MG63 (cell line): Measurements from ENCODE around the gene ADGRL3. TPM values are rescaled to one million over a fixed set of nuclear protein-coding genes. Genes with fewer than 3 reads are reported as not detected.

Experiments
- DNase-seq: peaks from one replicate; pipeline ENCODE4 v3.0.0-alpha.2; 2020
- H3K27me3 ChIP-seq: fragments of 250-450 bp; sonication (Bioruptor Pico); 2 replicates; pipeline ENCODE4 v1.5.1; 2020; ENCODE audit warnings: mild to moderate bottlenecking, moderate library complexity
- H3K36me3 ChIP-seq: fragments of 250-450 bp; sonication (Bioruptor Pico); 2 replicates; pipeline ENCODE4 v1.5.1; 2020; ENCODE audit warnings: mild to moderate bottlenecking, moderate library complexity
- H3K4me3 ChIP-seq: fragments of 250-450 bp; sonication (Bioruptor Pico); 2 replicates; pipeline ENCODE4 v1.5.1; 2020; ENCODE audit warnings: mild to moderate bottlenecking, moderate library complexity
- H3K9me3 ChIP-seq: fragments of 250-450 bp; sonication (Bioruptor Pico); 2 replicates; pipeline ENCODE4 v1.5.1; 2020; ENCODE audit warnings: mild to moderate bottlenecking, moderate library complexity
- total RNA-seq: library from RNA; depleted of rRNA; stranded (reverse); fragments of >200 nt; shearing (Covaris generic); gene quantifications from 2 replicates; pipeline ENCODE4 v1.2.3, GENCODE V29; 2014; ENCODE audit warnings: low replicate concordance

The ADGRL3 gene
- total RNA-seq, 1 experiment from 2014 or later: not detected

- H3K36me3 ChIP-seq: no peaks in the 10 kb centered on the region
- H3K9me3 ChIP-seq: no peaks in the 10 kb centered on the region
- no peak overlapping the region for H3K4me3 ChIP-seq
- H3K27me3 ChIP-seq: no peaks in the 10 kb centered on the region
- DNase-seq: no peak
Measured at GRCh38 chr4:61772126-61772525, 572.0 kb downstream of the ADGRL3 start.

GRCh38 chr4:61773655-61774245, 573.6 kb downstream of the ADGRL3 start:
- no peak for DNase-seq
- Histone ChIP-seq H3K4me3 (no peak overlapping the region), H3K9me3 (no peaks in the 10 kb centered on the region), H3K36me3 (no peaks in the 10 kb centered on the region), H3K27me3 (no peaks in the 10 kb centered on the region)

- no peak for DNase-seq
- Histone ChIP-seq H3K9me3 (no peaks in the 10 kb centered on the region), H3K27me3 (no peaks in the 10 kb centered on the region), H3K4me3 (no peak overlapping the region), H3K36me3 (no peaks in the 10 kb centered on the region)
Measured at GRCh38 chr4:61782133-61782532, 582.0 kb downstream of the ADGRL3 start.

- no peaks in the 10 kb centered on the region for H3K27me3 ChIP-seq
- H3K4me3 ChIP-seq: no peak overlapping the region
- no peak for DNase-seq
- no peaks in the 10 kb centered on the region for H3K36me3 ChIP-seq
- H3K9me3 ChIP-seq: no peaks in the 10 kb centered on the region
Measured at GRCh38 chr4:61783050-61783449, 582.9 kb downstream of the ADGRL3 start.

- H3K27me3 ChIP-seq: no peaks in the 10 kb centered on the region
- H3K4me3 ChIP-seq: no peak overlapping the region
- no peaks in the 10 kb centered on the region for H3K9me3 ChIP-seq
- H3K36me3 ChIP-seq: no peaks in the 10 kb centered on the region
- DNase-seq: no peak
Measured at GRCh38 chr4:61785761-61786160, 585.6 kb downstream of the ADGRL3 start.

GRCh38 chr4:61786211-61786610, 586.1 kb downstream of the ADGRL3 start:
- Histone ChIP-seq H3K36me3 (no peaks in the 10 kb centered on the region), H3K4me3 (no peak overlapping the region), H3K9me3 (no peaks in the 10 kb centered on the region), H3K27me3 (no peaks in the 10 kb centered on the region)
- DNase-seq: no peak

- DNase-seq: no peak
- Histone ChIP-seq H3K36me3 (no peaks in the 10 kb centered on the region), H3K27me3 (no peaks in the 10 kb centered on the region), H3K9me3 (no peaks in the 10 kb centered on the region), H3K4me3 (no peak overlapping the region)
Measured at GRCh38 chr4:61795998-61796397, 595.9 kb downstream of the ADGRL3 start.

- no peak overlapping the region for H3K4me3 ChIP-seq
- H3K9me3 ChIP-seq: no peaks in the 10 kb centered on the region
- H3K27me3 ChIP-seq: no peaks in the 10 kb centered on the region
- no peaks in the 10 kb centered on the region for H3K36me3 ChIP-seq
- no peak for DNase-seq
Measured at GRCh38 chr4:61799794-61800193, 599.7 kb downstream of the ADGRL3 start.

- H3K36me3 ChIP-seq: no peaks in the 10 kb centered on the region
- no peak overlapping the region for H3K4me3 ChIP-seq
- no peaks in the 10 kb centered on the region for H3K27me3 ChIP-seq
- no peaks in the 10 kb centered on the region for H3K9me3 ChIP-seq
- DNase-seq: no peak
Measured at GRCh38 chr4:61805227-61805626, 605.1 kb downstream of the ADGRL3 start.

GRCh38 chr4:61805979-61806378, 605.9 kb downstream of the ADGRL3 start:
- H3K9me3 ChIP-seq: no peaks in the 10 kb centered on the region
- no peaks in the 10 kb centered on the region for H3K27me3 ChIP-seq
- H3K36me3 ChIP-seq: no peaks in the 10 kb centered on the region
- H3K4me3 ChIP-seq: no peak overlapping the region
- DNase-seq: no peak

GRCh38 chr4:61812171-61812570, 612.0 kb downstream of the ADGRL3 start:
- H3K27me3 ChIP-seq: no peaks in the 10 kb centered on the region
- no peaks in the 10 kb centered on the region for H3K9me3 ChIP-seq
- H3K4me3 ChIP-seq: no peak overlapping the region
- DNase-seq: no peak
- no peaks in the 10 kb centered on the region for H3K36me3 ChIP-seq

GRCh38 chr4:61817071-61817470, 616.9 kb downstream of the ADGRL3 start:
- Histone ChIP-seq H3K9me3 (no peaks in the 10 kb centered on the region), H3K27me3 (no peaks in the 10 kb centered on the region), H3K36me3 (no peaks in the 10 kb centered on the region), H3K4me3 (no peak overlapping the region)
- DNase-seq: no peak

GRCh38 chr4:61820136-61820535, 620.0 kb downstream of the ADGRL3 start:
- Histone ChIP-seq H3K36me3 (no peaks in the 10 kb centered on the region), H3K4me3 (no peak overlapping the region), H3K27me3 (no peaks in the 10 kb centered on the region), H3K9me3 (no peaks in the 10 kb centered on the region)
- DNase-seq: no peak

GRCh38 chr4:61824454-61824853, 624.3 kb downstream of the ADGRL3 start:
- no peak for DNase-seq
- Histone ChIP-seq H3K36me3 (no peaks in the 10 kb centered on the region), H3K27me3 (no peaks in the 10 kb centered on the region), H3K4me3 (no peak overlapping the region), H3K9me3 (no peaks in the 10 kb centered on the region)

- no peaks in the 10 kb centered on the region for H3K36me3 ChIP-seq
- no peak for DNase-seq
- H3K27me3 ChIP-seq: no peaks in the 10 kb centered on the region
- H3K4me3 ChIP-seq: no peak overlapping the region
- H3K9me3 ChIP-seq: no peaks in the 10 kb centered on the region
Measured at GRCh38 chr4:61827907-61828391, 627.8 kb downstream of the ADGRL3 start.

- no peaks in the 10 kb centered on the region for H3K36me3 ChIP-seq
- H3K27me3 ChIP-seq: no peaks in the 10 kb centered on the region
- no peak overlapping the region for H3K4me3 ChIP-seq
- no peak for DNase-seq
- no peaks in the 10 kb centered on the region for H3K9me3 ChIP-seq
Measured at GRCh38 chr4:61828960-61829359, 628.8 kb downstream of the ADGRL3 start.

- Histone ChIP-seq H3K4me3 (no peak overlapping the region), H3K9me3 (no peaks in the 10 kb centered on the region), H3K27me3 (no peaks in the 10 kb centered on the region), H3K36me3 (no peaks in the 10 kb centered on the region)
- DNase-seq: no peak
Measured at GRCh38 chr4:61831987-61832386, 631.9 kb downstream of the ADGRL3 start.

- H3K36me3 ChIP-seq: no peaks in the 10 kb centered on the region
Measured at GRCh38 chr4:61837395-61837794, 637.3 kb downstream of the ADGRL3 start.

GRCh38 chr4:61838072-61838471, 637.9 kb downstream of the ADGRL3 start:
- H3K9me3 ChIP-seq: no peaks in the 10 kb centered on the region
- no peak for DNase-seq
- no peaks in the 10 kb centered on the region for H3K36me3 ChIP-seq
- no peak overlapping the region for H3K4me3 ChIP-seq
- H3K27me3 ChIP-seq: no peaks in the 10 kb centered on the region

More at GRCh38 chr4:61837395-61837794, 637.3 kb downstream of the ADGRL3 start:
- Histone ChIP-seq H3K9me3 (no peaks in the 10 kb centered on the region), H3K4me3 (no peak overlapping the region), H3K27me3 (no peaks in the 10 kb centered on the region)
- no peak for DNase-seq
